LoVo (cell line): Measurements from ENCODE around the gene ATP13A1.
"Not testable (repeated sequence)": the region's sequence is repeated elsewhere in the genome, so short reads cannot be mapped to it uniquely, and the experiment has no call there.

ENCODE experiments used
- DNase-seq: peaks from one replicate; pipeline ENCODE4 v3.0.0-alpha.2; 2016; ENCODE audit warnings: low spot score

The ATP13A1 gene

GRCh38 chr19:19663256-19664120 lies at the start of gene ATP13A1:
Gene ATP13A1, minus strand, starts transcription at chr19:19663676. Its CDS starts 10 bp downstream, at chr19:19663666.
- DNase-seq, result peak; percentile 98

GRCh38 chr19:19711934-19712828 lies 48.7 kb upstream of the ATP13A1 start:
- no peak for DNase-seq

DNA sequence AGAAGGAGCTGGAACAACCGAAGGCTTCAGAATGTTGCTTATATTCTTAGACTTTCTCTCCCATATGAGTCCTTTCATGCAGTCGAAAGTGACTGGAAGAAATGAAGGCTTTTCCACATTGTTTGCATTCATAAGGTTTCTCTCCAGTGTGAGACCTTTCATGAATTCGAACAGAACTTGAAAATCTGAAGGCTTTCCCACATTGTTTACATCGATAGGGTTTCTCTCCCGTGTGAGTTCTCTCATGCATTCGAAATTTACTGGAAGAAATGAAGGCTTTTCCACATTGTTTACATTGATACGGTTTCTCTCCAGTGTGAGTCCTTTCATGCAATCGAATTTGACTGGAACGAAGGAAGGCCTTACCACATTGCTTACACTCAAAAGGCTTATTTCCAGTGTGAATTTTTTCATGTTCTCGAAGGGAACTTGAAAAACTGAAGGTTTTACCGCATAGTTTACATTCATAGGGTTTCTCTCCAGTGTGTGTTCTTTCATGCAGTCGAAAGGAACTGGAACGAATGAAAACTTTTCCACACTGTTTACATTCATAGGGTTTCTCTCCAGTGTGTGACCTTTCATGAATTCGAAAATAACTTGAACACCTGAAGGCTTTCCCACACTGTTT lies 47.9 kb upstream of the ATP13A1 start:
- DNase-seq, result no peak

GRCh38 chr19:19710506-19710905 lies 47.0 kb upstream of the ATP13A1 start:
- DNase-seq, result no peak

- DNase-seq, result no peak
Observed at GRCh38 chr19:19704836-19705235, 41.4 kb upstream of the ATP13A1 start.

- DNase-seq, result not testable (repeated sequence)
Observed at GRCh38 chr19:19700493-19700892, 37.0 kb upstream of the ATP13A1 start.

DNA sequence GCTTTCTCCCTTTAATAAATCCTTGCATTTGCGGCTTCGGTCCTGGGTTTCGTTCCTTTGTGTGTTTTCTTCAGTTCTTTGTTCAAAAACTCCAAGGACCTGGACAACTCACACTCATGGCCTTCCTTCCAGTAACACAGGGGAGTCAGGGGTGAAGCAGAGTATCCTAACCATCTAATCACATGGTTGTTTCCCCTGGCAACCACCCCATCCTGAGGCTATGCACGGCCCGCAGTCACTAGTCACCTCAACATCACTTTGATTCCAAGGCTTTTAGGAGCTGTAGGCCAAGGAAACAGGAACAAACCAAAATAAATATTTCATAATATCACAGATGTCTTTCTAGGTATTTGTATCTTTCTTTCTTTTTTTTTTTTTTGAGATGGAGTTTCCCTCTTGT lies 34.1 kb upstream of the ATP13A1 start:
- DNase-seq, result no peak

DNA sequence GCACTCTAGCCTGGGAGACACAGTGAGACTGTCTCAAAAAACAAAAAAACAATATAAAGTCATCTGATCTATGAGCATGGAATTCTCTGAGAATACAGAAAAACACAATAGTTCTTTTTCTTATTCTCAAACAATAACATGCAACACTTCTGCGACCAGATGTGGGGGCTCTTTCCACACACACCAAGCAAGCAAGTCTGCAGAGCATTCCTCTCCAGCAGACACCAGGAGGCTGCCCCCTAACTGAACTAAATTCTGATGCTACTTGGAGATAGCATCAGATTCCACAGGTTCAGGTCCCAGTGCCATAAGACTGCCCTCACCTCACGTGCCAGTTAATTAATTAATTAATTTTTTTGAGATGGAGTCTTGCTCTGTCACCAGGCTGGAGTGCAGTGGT lies 32.9 kb upstream of the ATP13A1 start:
- no peak for DNase-seq

GRCh38 chr19:19691683-19692082 lies 28.2 kb upstream of the ATP13A1 start:
- DNase-seq, result no peak

- not testable (repeated sequence) for DNase-seq
Observed at GRCh38 chr19:19689023-19689422, 25.5 kb upstream of the ATP13A1 start.

- no peak for DNase-seq
Observed at GRCh38 chr19:19687090-19687489, 23.6 kb upstream of the ATP13A1 start.

DNA sequence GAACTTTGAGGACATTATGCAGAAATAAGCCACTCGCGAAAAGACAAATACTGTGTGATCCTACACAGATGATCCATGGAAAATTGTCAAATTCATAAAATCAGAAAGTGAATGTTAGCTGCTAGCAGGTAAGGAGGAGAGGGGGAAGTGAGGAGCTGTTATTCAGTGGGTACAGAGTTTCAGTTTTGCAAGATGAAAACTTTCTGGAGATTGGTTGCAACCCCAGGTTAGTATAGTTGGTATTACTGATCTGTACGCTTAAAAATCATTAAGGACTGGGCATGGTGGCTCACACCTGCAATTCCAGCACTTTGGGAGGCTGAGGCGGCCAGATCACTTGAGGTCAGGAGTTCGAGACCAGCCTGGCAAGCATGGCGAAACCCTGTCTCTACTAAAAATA lies 23.1 kb upstream of the ATP13A1 start:
- no peak for DNase-seq

GRCh38 chr19:19686119-19686518 lies 22.6 kb upstream of the ATP13A1 start:
- DNase-seq, result not testable (repeated sequence)

DNA sequence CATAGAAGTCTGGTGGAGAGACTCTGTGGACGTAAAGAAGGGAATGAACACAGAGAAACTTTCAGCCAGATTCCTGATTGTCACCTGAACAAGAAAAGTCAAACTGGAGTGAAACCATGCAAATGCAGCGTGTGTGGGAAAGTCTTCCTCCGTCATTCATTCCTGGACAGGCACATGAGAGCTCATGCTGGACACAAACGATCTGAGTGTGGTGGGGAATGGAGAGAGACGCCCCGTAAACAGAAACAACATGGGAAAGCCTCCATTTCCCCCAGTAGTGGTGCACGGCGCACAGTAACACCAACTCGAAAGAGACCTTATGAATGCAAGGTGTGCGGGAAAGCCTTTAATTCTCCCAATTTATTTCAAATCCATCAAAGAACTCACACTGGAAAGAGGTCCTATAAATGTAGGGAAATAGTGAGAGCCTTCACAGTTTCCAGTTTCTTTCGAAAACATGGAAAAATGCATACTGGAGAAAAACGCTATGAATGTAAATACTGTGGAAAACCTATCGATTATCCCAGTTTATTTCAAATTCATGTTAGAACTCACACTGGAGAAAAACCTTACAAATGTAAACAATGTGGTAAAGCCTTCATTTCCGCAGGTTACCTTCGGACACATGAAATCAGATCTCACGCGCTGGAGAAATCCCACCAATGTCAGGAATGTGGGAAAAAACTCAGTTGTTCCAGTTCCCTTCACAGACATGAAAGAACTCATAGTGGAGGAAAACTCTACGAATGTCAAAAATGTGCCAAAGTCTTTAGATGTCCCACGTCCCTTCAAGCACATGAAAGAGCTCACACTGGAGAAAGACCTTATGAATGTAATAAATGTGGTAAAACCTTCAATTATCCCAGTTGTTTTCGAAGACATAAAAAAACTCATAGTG lies 15.9 kb upstream of the ATP13A1 start:
- DNase-seq, result no peak

DNA sequence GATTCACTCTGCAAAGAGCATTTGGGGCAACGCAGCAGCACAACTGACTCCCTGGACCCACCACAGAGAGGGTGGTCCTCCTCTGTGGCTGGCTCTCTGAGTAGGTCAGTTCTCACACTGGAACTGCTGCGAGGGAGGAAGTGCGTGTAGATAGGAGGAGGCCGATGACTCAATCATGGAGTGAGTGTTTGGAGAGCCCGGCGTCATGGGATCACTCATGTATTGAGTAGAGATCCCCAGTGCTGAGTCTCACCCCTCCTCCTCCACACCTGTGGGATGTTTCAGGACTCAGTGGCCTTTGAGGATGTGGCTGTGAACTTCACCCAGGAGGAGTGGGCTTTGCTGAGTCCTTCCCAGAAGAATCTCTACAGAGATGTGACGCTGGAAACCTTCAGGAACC lies 14.1 kb upstream of the ATP13A1 start:
- no peak for DNase-seq

DNA sequence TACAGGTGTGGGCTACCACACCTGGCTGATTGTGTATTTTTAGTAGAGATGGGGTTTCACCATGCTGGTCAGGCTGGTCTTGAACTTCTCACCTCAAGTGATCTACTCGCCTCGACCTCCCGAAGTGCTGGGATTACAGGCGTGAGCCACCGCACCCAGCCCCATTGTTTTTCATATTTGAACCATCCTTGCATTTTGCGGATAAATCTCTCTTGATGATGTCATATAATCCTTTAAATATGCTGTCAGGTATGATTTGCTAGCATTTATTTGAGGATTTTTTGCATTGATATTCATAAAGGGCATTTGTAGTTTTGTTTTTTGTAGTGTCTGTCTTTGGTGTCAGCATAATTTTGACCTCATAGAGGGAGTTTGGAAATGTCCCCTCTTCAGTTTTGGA lies 10.8 kb upstream of the ATP13A1 start:
- DNase-seq, result no peak

DNA sequence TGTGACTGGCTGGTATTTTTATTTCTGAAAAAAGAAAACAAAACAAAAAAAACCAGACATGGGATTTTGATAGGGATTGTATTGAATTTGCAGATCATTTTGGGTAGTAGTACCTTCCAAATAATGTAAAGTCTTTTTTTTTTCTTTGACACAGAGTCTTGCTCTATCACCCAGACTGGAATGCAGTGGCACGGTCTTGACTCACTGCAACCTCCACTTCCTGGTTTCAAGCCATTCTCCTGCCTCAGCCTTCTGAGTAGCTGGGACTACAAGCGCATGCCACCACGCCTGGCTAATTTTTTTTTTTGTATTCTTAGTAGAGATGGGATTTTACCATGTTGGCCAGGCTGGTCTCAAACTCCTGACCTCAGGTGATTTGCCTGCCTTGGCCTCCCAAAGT lies 9.3 kb upstream of the ATP13A1 start:
- no peak for DNase-seq

- DNase-seq, result peak; percentile 39
Observed at GRCh38 chr19:19670070-19670551, 6.6 kb upstream of the ATP13A1 start.

DNA sequence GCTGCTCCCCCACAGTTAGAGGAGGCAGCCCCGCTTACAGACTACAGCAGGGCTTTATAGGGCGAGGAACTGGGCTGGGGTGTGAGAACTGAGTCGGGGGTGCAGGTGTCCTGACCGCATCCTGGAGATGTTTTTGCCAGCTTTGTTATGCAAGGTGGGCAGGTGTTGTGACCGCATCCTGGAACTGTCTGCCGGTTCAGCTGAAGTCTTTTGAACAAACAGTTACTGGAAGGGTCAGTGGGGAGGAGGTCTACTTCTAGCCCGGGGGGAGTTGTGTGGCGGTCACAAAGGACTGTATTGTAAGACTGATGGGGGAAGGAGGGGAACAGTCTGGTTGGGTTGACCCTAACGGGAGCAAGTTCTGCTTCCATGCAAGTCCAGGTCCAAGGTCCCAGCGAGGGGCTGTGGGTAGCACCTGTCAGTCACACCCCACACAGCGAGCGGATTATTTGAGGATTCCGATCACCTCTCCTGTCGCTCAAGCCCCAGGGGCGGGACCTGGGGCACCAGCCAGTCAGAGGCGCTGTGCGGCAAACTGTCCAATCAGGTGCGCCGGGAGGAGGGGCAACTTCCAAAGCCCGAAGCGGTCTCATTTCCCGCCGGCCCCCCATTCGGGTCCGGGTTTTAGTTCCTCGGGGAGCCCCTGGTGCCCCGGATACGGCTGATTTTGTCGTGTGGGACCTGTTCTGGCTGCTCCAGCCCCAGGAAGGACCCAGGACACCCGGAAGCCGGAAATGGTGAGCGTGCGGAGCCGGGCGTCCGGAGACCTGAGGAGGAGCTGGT lies 4.9 kb upstream of the ATP13A1 start, which contains the start of gene ZNF101:
TSS of gene ZNF101 (plus strand) at position 610 of the 783 bp plus-strand sequence. CDS start at position 735, 125 bp downstream.
- DNase-seq, result peak; percentile 90

GRCh38 chr19:19665420-19665948 lies 2.0 kb upstream of the ATP13A1 start:
- DNase-seq, result not testable (repeated sequence)
